ENCODE measurements around the gene TNFRSF25.
"Not testable (repeated sequence)": the region's sequence is repeated elsewhere in the genome, so short reads cannot be mapped to it uniquely, and the experiment has no call there.

TNFRSF25 gene

DNA sequence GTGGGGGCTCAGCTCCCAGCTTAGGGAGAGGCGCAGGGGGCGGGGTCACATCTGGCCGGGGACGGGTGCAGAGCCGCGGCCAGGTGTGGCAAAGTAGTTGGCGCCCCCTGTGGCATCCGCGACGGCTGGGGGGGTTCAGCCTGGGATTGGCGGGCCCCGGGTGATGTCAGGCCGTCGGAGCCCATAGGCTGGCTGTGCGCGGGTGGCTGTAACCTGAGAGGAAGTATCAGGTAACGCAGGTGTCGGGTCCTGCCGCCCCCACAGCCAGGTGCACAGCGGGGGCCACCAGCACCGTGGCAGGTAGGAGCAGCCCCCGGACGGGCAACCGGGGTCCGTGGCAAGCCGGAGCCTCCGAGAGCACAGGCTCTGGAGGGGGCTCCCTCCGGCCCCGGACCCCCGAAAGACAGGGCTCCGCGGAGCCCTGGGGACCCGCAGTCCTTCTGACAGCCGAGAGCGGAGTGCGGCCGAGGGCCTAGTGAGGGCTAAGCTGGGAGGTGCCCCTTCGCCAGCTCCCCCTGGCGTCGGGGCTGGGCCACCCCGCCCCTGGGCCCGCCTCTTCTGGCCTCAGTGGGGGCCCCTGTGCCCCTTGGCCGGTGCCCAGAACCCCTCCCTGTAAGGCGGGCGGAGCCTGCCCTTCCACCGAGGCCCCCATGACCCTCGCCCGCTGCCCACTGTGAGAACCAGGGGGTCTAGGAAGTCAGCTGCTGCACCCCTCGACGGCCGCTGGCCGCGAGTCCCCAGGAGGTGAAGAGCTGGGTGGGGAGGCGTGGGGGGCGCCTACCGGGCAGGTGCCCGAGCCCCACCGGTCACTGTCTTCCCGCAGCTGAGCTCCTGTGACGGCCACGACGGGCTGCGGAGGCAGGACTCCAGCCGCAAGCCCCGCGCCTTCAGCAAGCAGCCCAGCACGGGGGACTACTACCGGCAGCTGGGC lies 17.9 kb downstream of the TNFRSF25 start:
- peak; percentile 59 for DNase-seq

DNA sequence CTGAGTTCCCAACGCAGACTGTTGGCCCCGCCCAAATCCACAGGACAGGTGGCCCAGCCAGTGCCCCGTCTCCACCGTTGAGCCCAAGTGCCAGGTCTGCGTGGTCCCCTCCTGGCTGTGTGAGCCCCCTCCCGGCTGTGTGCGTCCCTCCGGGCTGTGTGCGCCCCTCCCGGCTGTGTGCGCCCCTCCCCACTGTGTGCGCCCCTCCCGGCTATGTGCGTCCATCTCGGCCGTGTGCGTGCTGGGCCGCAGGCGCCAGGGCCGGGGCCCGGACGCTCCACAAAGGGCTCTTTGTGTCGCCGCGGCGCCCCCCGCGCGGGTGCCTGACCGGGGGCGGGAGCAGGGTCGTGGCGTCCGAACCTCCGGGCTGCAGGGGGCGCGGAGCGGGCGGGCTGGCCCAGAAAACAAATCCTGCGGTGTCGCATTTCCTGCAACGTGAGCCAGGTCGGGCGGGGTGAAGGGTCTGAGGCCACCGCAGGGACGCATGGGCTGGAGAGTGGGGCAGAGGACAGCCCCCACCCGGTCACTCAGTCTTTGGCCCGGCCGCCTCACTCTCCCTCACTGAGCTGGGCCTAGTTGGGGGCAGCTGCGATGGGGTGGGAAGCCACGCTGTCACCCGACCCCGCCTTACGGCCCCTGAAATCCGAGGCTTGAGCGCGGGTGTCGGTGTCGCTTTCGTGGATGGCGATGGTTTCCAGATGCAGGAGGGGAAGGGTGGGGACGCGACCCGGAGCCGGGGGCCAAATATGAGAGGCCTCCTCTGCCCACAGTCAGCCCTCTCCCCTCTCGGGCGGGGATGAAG lies 18.8 kb downstream of the TNFRSF25 start:
- no peak for DNase-seq

DNA sequence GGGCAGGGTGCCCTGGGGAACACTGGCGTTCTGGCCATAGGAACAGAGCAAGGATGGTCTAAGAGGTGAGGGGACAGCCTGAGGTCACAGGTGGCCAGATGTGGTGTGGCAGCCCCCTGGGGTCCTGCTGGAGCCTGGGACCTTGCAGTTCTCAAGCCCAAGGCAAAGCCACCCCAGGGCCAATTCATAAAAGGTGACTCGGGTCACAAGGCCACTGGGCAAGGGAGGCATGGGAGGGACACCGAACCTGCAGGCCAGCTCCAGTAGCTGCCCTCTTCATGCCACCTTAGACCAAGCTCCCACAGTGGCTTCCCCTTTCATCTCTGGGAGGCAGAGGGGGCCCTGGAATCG lies 19.3 kb downstream of the TNFRSF25 start:
- no peak for DNase-seq

DNA sequence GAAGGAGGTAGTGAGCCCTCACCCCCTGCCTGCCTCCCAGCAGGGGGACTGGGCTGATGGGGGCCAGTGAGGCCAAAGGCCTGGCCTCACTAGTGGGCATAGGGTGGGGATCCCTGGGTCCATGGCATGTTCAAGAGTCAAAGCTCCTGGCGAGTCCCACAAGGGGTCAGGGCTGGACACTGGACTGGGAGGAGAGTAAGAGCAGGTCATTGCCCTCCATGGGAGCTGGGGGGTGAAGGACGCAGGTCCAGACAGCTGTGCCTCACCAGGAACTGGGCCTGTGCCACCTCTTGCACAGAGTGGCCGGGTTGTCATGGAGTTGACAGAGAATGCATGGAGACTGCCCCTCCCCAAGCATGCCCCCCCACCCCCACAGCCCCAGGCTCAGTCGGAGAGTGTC lies 20.0 kb downstream of the TNFRSF25 start:
- not testable (repeated sequence) for DNase-seq

DNA sequence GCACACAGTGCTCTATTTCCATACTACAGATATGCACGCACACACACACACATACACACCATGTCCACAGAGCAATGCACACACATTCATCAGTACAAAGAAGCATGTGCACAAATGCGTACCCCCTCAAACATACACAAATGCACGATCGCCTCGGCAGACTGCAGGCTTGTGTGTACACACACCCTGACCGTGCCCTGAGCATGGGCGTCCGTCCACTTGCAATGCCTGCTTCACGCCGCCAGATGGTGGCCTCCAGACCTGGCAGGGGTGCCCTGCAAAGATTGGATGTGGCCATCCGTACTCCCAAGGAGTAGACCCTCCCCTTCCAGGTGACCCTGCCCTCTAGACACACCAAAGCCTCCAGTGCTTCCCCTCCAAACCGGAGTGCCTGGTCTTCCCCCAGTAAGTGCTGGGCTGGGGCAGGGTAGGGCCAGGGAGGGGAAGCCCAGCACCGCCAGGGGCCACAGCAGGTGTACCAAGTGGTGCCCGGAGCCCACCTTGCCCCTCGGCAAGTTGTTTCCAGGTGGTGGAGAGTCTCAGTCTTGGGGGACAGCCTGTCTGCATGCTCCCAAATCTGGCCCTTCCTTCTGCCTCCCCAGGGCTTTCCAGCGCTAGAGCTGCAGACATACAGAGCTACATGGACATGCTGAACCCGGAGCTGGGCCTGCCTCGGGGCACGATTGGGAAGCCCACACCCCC lies 20.8 kb downstream of the TNFRSF25 start:
- DNase-seq, result peak; percentile 43

DNA sequence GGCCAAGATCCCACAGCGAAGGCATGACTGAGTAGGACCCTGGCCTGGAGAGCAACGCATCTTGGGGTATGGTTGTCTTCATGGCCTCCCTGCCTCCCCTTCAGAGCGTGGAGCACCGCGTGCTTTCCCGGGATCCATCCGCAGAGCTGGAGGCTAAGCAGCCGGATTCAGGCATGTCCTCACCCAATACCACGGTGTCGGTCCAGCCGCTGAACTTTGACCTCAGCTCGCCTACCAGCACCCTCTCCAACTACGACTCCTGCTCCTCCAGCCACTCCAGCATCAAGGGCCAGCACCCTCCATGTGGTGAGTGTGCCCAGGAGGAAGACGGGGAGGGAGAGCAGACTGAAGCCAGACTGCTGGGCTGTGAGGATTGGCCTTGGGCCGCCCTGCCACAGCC lies 21.6 kb downstream of the TNFRSF25 start:
- DNase-seq, result no peak

DNA sequence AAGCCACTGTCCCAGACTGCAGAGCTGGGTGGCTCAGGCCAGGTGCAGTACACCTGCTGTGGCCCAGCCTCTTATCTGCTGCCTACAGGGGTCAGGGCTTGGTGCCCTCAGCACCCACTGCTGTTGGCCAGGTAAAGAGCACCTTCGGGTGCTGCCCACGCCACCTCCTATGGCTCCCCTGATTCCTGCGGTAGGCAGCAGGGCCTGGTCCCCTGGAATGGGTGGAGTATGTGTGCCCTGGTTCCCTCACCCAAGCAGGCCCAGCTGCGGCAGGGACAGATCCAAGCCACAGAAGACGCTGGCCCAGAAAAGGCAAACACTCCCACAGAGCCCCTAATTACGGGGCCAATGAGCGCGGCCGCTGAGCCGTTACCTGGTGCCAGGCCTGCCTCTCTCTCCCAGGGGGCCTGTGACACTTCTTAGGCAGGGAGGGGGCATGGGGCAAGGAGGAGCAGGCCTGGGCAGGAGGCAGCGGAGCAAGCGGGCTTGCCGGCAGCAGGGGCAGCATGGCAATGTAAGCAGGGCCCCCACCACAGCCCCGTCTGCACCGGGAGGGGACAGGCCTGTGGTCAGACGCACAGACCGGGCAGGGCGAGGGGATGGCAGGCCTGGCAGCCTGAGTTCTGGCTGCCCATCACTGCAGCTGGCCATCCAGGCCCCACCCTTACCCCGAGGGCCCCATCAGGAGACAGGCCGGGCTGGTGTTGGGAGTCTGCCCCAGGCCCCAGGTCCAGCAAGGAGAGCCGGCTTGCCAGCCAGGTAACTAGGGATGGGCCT lies 22.4 kb downstream of the TNFRSF25 start:
- DNase-seq, result no peak

DNA sequence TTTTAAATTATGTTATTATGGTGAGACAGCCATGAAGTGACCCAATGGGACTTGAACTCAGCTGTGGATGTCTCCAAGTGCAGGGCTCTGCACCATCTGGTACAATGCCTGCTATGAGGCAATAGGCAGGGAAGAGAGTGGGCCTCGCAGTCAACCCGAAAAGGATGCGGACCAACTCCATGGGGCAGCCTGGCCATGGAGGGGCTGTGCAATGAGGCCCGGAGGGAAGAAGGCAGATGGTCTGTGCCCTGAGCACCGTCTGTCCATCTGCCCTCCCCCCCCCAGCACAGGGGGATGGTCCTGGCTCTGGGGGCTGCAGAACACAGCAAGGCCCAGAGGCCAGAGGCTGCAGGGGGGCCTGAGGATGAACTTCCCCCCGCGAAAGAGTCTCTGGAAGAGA lies 24.4 kb downstream of the TNFRSF25 start:
- DNase-seq, result no peak

DNA sequence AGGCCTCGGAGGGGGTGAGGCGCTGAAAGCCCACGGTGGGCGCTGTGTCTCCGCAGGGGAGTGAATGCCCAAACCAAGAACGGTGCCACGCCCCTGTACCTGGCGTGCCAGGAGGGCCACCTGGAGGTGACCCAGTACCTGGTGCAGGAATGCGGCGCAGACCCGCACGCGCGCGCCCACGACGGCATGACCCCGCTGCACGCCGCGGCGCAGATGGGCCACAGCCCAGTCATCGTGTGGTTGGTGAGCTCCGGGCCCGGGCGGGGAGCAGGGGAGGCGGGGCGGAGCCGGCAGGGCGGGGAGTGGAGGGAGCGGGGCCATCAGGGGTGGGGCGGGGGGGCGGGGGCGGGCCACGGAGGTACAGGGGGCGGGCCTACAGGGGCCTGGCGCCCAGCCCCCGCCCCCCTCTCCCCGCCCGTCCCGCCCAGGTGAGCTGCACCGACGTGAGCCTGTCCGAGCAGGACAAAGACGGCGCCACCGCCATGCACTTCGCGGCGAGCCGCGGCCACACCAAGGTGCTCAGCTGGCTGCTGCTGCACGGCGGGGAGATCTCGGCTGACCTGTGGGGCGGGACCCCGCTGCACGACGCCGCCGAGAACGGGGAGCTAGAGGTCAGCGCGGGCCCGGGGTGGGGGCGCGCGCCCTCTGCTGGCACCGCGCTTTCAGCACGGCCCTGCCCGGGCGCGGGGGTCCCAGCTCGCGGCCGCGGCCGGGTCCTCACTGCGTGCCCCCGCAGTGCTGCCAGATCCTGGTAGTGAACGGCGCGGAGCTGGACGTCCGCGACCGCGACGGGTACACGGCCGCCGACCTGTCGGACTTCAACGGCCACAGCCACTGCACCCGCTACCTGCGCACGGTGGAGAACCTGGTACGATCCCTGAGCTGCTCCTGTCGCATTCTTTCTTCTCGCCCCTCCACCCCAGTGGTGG lies 25.5 kb downstream of the TNFRSF25 start:
- peak; percentile 74 for DNase-seq

DNA sequence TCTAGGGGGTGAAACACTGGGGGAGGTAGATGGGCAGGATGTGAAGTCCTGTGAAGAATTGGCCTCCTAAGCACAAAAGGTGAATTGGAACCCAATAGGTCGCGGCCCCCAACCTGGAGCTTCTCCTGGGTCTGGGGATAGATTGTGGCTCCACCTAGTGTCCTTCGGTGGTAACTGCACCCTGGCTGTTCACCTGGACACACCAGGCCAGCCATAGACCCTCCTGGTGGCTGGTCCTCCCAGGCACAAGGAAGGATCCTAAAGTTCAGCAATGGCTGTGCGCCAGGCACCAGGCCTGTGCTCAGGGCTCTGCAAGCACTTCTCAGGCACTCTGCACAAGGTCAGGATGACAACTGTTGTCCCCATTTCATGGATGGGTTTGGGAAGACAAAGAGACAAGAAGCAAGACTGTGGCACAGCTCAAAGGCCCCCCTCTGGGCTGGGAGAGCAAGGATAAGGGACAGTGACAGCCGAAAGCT lies 27.9 kb downstream of the TNFRSF25 start:
- peak; percentile 74 for DNase-seq

DNA sequence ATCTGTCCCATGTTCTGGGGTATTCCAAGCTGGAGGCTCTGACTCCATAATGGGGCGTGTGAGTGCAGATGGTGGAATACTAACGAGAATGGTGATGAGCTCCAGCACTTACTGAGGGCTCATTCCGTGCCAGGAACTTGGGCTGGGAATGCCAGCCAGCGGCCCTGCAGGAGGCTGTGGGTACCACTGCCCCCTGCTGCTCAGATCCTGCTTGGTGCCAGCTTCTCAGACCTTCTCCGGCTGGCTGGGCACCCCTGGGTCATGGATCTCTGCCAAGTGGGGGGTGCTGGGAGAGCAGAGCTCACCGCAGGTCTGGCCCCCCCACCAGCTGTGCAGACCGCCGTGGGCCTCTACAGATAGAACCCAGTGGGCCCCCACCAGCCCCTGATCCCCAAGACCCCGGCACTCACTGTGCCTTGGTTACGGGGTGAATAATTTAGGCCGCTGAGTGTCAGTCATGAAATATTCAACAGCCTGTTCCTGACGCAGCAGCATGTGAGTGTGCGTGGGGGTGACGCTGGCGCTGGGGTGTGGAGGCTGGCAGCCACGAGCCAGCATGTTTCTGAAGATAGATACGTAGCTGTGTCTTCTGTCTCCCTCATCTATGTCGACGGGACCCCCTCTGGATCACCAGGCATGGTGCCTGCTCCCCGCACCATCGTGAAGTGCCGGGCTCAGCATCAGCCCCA lies 28.8 kb downstream of the TNFRSF25 start:
- DNase-seq, result not testable (repeated sequence)

DNA sequence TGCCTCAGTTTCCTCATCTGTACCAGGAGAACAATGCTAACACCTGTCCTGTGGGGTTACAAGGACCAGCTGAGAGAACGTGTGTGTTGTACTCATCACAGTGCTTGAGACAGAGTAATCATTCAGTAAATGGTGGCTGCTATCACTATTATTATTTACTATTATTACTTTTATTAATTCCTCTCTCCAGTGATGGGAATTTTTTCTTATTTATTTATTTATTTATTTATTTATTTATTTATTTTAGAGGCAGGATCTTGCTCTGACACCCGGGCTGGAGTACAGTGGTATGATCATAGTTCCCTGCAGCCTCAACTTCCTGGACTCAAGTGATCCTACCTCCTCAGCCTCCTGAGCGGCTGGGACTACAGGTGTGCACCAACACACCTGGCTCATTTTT lies 29.7 kb downstream of the TNFRSF25 start:
- DNase-seq, result not testable (repeated sequence)

DNA sequence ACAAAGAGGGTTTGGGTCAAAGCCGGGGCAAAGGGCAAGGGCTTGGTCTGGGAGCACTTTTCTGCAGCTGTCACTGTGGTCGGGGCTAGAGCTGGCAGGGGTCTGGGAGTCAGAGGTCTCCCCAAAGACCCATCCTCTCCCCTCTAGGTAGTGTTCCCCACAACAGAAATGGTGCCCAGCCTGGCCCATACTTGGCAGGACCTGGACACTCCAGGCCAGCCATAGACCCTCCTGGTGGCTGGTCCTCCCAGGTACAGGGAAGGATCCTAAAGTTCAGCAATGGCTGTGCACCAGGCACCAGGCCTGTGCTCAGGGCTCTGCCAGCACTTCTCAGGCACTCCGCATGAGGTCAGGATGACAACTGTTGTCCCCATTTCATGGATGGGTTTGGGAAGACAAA lies 30.4 kb downstream of the TNFRSF25 start:
- DNase-seq, result no peak

DNA sequence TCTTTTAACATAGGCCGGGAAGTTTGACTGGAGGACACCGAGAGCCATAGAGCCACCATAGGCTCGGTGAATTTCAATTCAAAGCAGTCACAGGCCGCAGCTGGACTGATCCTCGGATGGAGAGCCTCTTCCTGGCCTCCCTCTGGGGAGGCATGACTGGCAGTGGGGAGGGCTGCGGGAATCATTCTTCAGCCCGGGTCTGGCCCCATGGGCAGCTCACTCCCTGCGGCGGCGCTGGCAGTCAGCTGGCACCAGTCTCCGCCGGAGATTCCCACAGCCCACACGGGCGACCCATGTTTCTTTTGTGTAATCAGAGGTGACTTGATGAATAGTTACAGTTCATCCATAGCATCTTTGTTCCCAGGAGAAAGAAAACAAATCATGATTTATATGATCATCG lies 30.8 kb downstream of the TNFRSF25 start:
- DNase-seq, result no peak

DNA sequence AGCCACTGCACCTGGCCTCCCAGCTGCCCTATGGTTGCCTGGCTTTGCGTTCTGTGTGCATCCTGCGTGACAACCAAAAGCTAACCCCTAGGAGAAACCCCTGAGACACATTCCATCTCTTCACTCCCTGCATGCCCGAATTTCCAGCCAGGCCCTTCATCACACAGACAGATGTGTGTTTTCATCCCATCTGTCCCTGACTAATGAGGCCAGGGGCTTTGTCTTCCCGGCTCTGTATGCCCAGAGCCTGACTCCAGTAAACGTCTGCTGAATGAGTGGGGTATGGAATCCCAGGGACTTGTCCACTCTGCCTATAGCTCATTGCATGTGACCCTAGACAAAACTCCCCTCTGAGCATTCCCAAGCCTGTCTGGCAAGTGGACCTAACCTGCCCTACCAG lies 31.8 kb downstream of the TNFRSF25 start:
- no peak for DNase-seq

DNA sequence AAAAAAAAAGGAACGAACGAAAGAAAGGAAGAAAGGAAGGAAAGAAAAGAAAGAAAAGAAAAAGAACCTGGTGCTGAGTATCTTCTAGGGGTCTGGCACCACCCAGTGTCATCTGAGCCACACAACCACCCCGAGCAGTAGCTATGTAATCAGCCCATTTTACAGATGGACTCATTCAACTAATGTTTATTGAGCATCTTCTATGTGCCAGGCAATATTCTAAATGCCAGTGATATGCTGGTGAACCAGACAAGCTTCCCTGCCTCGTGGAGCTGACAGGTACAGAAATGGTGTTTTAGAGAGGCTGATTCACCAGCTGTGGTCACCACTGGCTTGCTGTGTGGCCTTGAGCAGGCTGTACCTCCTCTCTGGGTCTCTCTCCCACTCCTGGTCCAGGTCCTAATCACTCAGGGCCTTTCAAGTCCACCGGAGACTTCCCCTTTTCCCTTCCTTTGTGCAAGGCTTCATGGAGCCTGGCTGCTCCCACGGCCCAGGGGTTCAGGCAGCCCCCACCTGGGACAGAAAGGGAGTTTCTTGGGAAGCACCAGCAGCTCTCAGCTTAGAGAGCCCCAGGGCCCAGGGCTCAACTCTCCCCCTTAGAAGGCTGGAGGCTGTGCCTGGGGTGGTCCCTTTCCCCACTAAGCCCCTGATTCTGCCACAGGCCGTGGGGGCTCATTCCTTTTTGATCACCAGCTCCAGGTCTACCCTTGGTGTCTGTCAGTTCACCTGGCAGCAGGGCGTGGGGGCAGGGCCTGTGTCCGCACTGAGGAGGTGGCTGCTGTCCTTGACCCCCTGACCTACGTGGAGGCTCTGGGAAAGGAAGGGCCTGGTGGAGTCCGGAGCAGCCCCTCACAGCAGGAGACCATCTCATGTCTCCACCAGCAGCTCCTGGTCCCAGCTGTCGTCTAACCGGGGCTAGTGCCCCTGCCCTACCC lies 34.1 kb downstream of the TNFRSF25 start:
- DNase-seq, result not testable (repeated sequence)

DNA sequence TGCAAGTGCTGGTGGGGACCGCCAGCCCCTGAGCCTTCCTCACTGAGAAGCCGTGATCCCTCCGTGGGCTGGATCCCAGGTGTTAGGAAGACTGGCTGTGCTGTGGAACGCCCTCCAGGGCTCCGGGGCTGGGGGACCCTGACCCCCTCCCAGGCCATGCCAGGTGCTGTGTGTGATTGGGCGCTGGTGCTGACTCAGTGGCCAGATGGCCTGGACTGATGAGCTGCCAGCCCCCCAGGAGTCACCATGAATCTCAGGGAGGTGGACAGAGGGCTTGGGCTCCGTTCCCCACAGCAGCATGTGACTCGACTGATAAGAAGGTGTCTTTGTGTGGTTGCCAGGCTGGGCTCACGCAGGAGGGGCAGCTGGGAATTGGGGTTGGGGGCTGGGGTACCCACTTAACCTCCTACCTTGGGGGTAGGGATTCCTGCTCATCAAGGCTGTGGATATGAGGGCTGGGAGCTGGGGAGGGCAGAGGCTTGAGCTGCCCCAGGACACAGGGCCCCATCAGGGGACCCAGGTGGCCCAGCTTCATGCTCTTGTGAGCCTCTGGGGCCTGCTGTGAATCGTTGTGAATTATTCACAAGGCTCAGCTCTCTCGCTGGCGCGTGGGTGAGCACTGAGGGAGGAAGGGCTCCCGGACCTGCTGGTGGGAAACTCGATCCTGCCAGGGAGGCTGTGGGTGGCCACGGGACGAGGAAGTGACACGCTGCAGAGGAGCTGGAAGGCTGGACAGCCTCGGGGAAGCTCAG lies 36.1 kb downstream of the TNFRSF25 start:
- DNase-seq, result not testable (repeated sequence)

DNA sequence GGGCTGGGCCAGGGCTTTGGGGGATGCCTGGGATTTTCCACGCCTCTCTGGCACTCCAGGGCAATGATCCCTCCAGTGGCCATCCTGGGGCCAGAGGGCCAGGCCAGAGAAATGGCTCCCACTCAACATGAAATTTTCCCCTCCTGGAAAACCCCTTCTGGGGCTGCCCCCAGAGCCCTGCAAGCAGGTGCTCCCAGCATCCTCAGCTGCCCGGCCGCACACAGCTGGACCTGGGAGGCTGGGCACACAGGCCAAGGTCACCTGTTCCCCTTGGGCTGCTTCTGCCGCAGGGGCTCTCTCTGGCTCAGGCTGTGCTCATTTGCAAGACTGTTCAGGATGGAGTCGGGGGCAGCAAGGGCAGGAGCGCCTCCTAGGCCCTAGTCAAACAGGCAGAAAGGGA lies 37.5 kb downstream of the TNFRSF25 start:
- not testable (repeated sequence) for DNase-seq
